K562 (cell line): ENCODE data around the gene SLC27A2. TPM values are rescaled to one million over a fixed set of nuclear protein-coding genes. Genes with fewer than 3 reads are reported as not detected.

Experiments used
- ATAC-seq: fragments of 200-7000 bp; cut with Tn5 transposase; 3 replicates; pipeline ENCODE4 v1.9.1; 2020; ENCODE audit warnings: moderate library complexity
- BruUV-seq: library from RNA; stranded (reverse); fragments of 400-500 nt; replicated peaks from 2 replicates; lab custom pipeline; 2021; lab: Mats Ljungman, UMichigan
- CTCF ChIA-PET: fragments of 300-600 bp; formaldehyde crosslinking; extraction: SDS; loops from one replicate; lab custom pipeline; 2021; ENCODE audit warnings: low intra/inter-chr PET ratio; lab: Yijun Ruan, JAX
- POLR2A ChIA-PET: fragments of 300-600, 350-650 bp; sonication (Branson Sonifier 250); formaldehyde crosslinking; extraction: SDS; loops from one replicate; lab custom pipeline; 2021; ENCODE audit warnings: antibody characterized with exemption, inconsistent platforms; lab: Yijun Ruan, JAX
- DNase-seq, 4 experiments: peaks; one replicate each; pipeline versions ENCODE4 v3.0.0 to v3.0.0-alpha.2; 2011 to 2018; ENCODE audit warnings: low spot score in 3 of 4, mixed read lengths in 3 of 4; ENCODE audit errors: extremely low read depth in 1 of 4
- FAIRE-seq: peaks from 2 replicates; lab custom pipeline; 2011; peaks lifted over from hg19 to GRCh38; lab: Jason Lieb, UNC
- H2AFZ ChIP-seq: 2 replicates; pipeline ENCODE4 v1.6.0; 2011; ENCODE audit warnings: low read depth, low read length, control low read depth, inconsistent platforms
- H3K27ac ChIP-seq: fragments of 200-600 bp; 3 replicates; pipeline ENCODE4 v1.8.0; 2011; ENCODE audit warnings: low read depth, mild to moderate bottlenecking, control low read depth, inconsistent platforms, low read length, moderate library complexity, mixed read lengths; ENCODE audit errors: extremely low read depth
- H3K27me3 ChIP-seq, 2 experiments: fragments of 300-600 bp in 1 of 2; 2 replicates in 1 of 2; 3 replicates in 1 of 2; pipeline versions ENCODE4 v1.6.0 to v1.8.0; 2011; ENCODE audit warnings: inconsistent platforms in 2 of 2, low read length in 2 of 2, mild to moderate bottlenecking in 1 of 2, mixed read lengths in 1 of 2, moderate library complexity in 1 of 2; ENCODE audit not compliant: control insufficient read depth in 2 of 2, insufficient read depth in 2 of 2
- H3K36me3 ChIP-seq: fragments of 300-600 bp; 3 replicates; pipeline ENCODE4 v1.8.0; 2011; ENCODE audit warnings: mild to moderate bottlenecking, low read length, inconsistent platforms; ENCODE audit not compliant: control insufficient read depth, insufficient read depth
- H3K4me1 ChIP-seq, 2 experiments: fragments of 200-600 bp in 1 of 2; replicated peaks in 1 of 2; 2 replicates in 1 of 2; 3 replicates in 1 of 2; pipeline versions ENCODE4 v1.5.1 to v1.8.0; 2011; ENCODE audit warnings: inconsistent platforms in 2 of 2, low read length in 2 of 2, mild to moderate bottlenecking in 1 of 2, mixed read lengths in 1 of 2, moderate library complexity in 1 of 2; ENCODE audit not compliant: control insufficient read depth in 2 of 2, insufficient read depth in 2 of 2
- H3K4me2 ChIP-seq: 2 replicates; pipeline ENCODE4 v1.6.1; 2011; ENCODE audit warnings: low read length, control low read depth, inconsistent platforms, mixed read lengths; ENCODE audit not compliant: insufficient read depth
- H3K4me3 ChIP-seq: fragments of 200-600 bp; sonication (generic), shearing (Covaris generic); 2 replicates; pipeline ENCODE4 v1.5.1; 2016; ENCODE audit warnings: control low read depth, inconsistent platforms
- H3K79me2 ChIP-seq: fragments of 200-600 bp; 3 replicates; pipeline ENCODE4 v1.8.0; 2011; ENCODE audit warnings: low read length, inconsistent platforms; ENCODE audit not compliant: control insufficient read depth, insufficient read depth
- H3K9ac ChIP-seq, 2 experiments: 2 replicates each; pipeline versions ENCODE4 v1.6.0 to v1.6.1; 2011; ENCODE audit warnings: low read depth in 2 of 2, low read length in 2 of 2, control low read depth in 1 of 2, inconsistent platforms in 1 of 2, mild to moderate bottlenecking in 1 of 2, mixed read lengths in 1 of 2; ENCODE audit not compliant: insufficient read depth in 1 of 2
- H3K9me1 ChIP-seq: one replicate; pipeline ENCODE4 v1.6.0; 2011; ENCODE audit warnings: inconsistent platforms, mild to moderate bottlenecking, low read length, moderate library complexity; ENCODE audit not compliant: control insufficient read depth, insufficient read depth
- H3K9me3 ChIP-seq: replicated peaks from 2 replicates; pipeline ENCODE4 v1.5.1; 2011; ENCODE audit warnings: low read depth, low read length, inconsistent platforms; ENCODE audit not compliant: control insufficient read depth, insufficient read depth
- H4K20me1 ChIP-seq: replicated peaks from 2 replicates; pipeline ENCODE4 v1.6.1; 2011; ENCODE audit warnings: low read length, inconsistent platforms, mixed read lengths; ENCODE audit not compliant: control insufficient read depth, insufficient read depth
- ATF3 ChIP-seq, 2 experiments: fragments of 450-650 bp in 1 of 2; sonication (generic) in 1 of 2; formaldehyde crosslinking in 1 of 2; IDR thresholded peaks in 1 of 2; conservative IDR thresholded peaks in 1 of 2; 2 replicates each; pipeline versions ENCODE4 v1.6.1 to v1.8.1; 2016 to 2023; ENCODE audit warnings: mild to moderate bottlenecking in 2 of 2, moderate library complexity in 2 of 2, inconsistent platforms in 1 of 2, missing genetic modification reagents in 1 of 2
- CBFA2T2 ChIP-seq: fragments of 450-650 bp; conservative IDR thresholded peaks from 2 replicates; pipeline ENCODE4 v1.6.1; 2017; ENCODE audit warnings: mild to moderate bottlenecking
- CBX5 ChIP-seq: IDR thresholded peaks from 2 replicates; pipeline ENCODE4 v1.6.1; 2014; ENCODE audit warnings: low read depth, borderline replicate concordance
- DPF2 ChIP-seq: fragments of 450-650 bp; IDR thresholded peaks from 2 replicates; pipeline ENCODE4 v1.6.1; 2016
- EGR1 ChIP-seq: fragments of 450-650 bp; conservative IDR thresholded peaks from 2 replicates; pipeline ENCODE4 v1.6.1; 2017; ENCODE audit warnings: mild to moderate bottlenecking
- NCOA6 ChIP-seq: fragments of 450-650 bp; IDR thresholded peaks from 2 replicates; pipeline ENCODE4 v1.6.1; 2017; ENCODE audit warnings: mild to moderate bottlenecking
- NFYB ChIP-seq: IDR thresholded peaks from 2 replicates; pipeline ENCODE4 v1.6.1; 2011; ENCODE audit warnings: mild to moderate bottlenecking, moderate library complexity; ENCODE audit not compliant: insufficient read length; ENCODE audit errors: extremely low read depth
- SIX5 ChIP-seq, 2 experiments: IDR thresholded peaks; 2 replicates each; pipeline ENCODE4 v1.6.1; 2011; ENCODE audit warnings: low read length in 2 of 2, borderline replicate concordance in 1 of 2, low read depth in 1 of 2, mild to moderate bottlenecking in 1 of 2, moderate library complexity in 1 of 2; ENCODE audit not compliant: insufficient read depth in 1 of 2
- SMARCC2 ChIP-seq: fragments of 450-650 bp; IDR thresholded peaks from 2 replicates; pipeline ENCODE4 v1.6.1; 2017; ENCODE audit warnings: antibody characterized with exemption, moderate library complexity, mild to moderate bottlenecking, low read depth
- YBX1 ChIP-seq: fragments of 450-650 bp; IDR thresholded peaks from 2 replicates; pipeline ENCODE4 v1.7.1; 2016; ENCODE audit warnings: mild to moderate bottlenecking
- ZC3H8 ChIP-seq: fragments of 450-650 bp; IDR thresholded peaks from 2 replicates; pipeline ENCODE4 v1.6.1; 2017
- ZNF75A ChIP-seq: fragments of 450-650 bp; formaldehyde crosslinking; IDR thresholded peaks from 2 replicates; pipeline ENCODE4 v1.4.0; 2020; ENCODE audit warnings: mild to moderate bottlenecking
- WGBS: fragments of 100-300 bp; shearing (Covaris generic); methylation state at CpG from one replicate; pipeline ENCODE4 v1.1.6; 2016; ENCODE audit warnings: low coverage, mixed read lengths; ENCODE audit not compliant: insufficient coverage; ENCODE audit errors: missing lambda C conversion rate; 5-methylcytosine and 5-hydroxymethylcytosine counted together
- in situ Hi-C: fragments of 300-500 bp; cut with MboI; formaldehyde crosslinking; loops from 4 replicates; pipeline ENCODE4 v1.15.0; 2018; ENCODE audit warnings: inconsistent platforms, mixed read lengths
- intact Hi-C: fragments of 100-400 bp; cut with micrococcal nuclease; formaldehyde crosslinking; loops from 2 replicates; pipeline ENCODE4 v1.14.2; 2022
- polyA plus RNA-seq, 8 experiments: library from polyadenylated mRNA; depleted of rRNA in 4 of 8; stranded (reverse) in 5 of 8; unstranded in 3 of 8; fragments of >200 nt; fragmentation: Nextera tagmentation in 2 of 8; fragmentation: Illumina TruSeq in 1 of 8; extraction: Ambion mirVana in 2 of 8; extraction: Trizol in 1 of 8; gene quantifications; 2 replicates each; pipeline versions ENCODE4 v1.2.1 to v1.2.3, GENCODE V29; 2011 to 2014; ENCODE audit warnings: inconsistent platforms in 1 of 8, missing spikeins in 1 of 8
- total RNA-seq, 7 experiments: library from RNA; depleted of rRNA in 6 of 7; stranded (reverse); fragments of >200 nt in 6 of 7; fragmentation: Illumina TruSeq in 2 of 7; extraction: Trizol in 2 of 7; gene quantifications; 2 replicates each; pipeline versions ENCODE4 v1.2.1 to v1.2.3, GENCODE V29; 2011 to 2021; ENCODE audit warnings: low replicate concordance in 1 of 7

Gene SLC27A2
- total and polyA plus RNA-seq, 9 of the 15 experiments (the other 6 are each of a cell fraction or from before 2014, with no cell fraction given) = 4.9 to 38.0 (median 22.7) TPM

DNA sequence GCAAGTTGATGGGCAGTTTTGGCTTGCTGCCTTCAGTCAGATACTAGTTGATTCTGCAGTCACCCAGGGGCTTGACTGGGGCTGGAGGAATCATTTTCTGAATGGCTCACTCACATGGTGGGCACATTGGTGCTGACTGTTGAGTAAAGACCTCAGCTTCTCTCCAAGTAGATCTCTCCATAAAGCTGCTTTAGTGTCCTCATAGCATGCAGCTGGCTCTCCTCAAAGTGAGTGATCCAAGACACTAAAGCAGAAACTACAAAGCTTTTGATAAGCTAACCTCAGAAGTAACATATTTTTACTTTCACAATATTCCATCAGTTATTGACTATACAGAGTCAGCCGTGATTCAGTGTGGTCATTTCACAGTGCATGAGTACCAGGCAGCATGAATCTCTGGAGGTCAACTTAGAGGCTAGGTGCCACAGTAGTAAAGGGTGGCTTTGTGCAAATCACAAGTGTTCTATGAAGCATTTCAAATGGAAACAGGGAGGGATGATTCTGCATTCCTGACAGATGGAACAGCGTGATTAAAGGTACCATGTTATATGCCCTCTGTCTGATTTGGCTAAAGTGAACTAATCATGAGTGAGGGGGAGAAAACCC is 38.6 kb upstream of the SLC27A2 start:
- DNase-seq (no peak), ATAC-seq (no peak), FAIRE-seq (no peak)
- TF ChIP-seq DPF2 (no peak), ZNF75A (CRISPR knock-in tag) (no peak), ZC3H8 (no peak)
- H2AFZ ChIP-seq = no peak overlapping the region
- no peaks in the 10 kb centered on the region; a peak in 2 of 5 replicates for H3K4me1 ChIP-seq
- no peaks in the 10 kb centered on the region for H3K9me3 ChIP-seq
- no peaks in the 10 kb centered on the region for H3K27me3 ChIP-seq
- POLR2A ChIA-PET = no interaction called here
- no TSS peak for BruUV-seq
- in situ Hi-C loops = loop anchor here (10.0 to 25.0 kb wide), 2 partner anchors 1289 to 1781 kb away; no protein-coding TSS in a partner anchor
- CTCF ChIA-PET = interaction anchor here (0.6 kb wide), 1 partner anchor 167 kb away, joined by 3 read pairs; no protein-coding TSS in a partner anchor
- 21% methylated on average over 2 of the region's 2 CpGs for WGBS
- no peaks in the 10 kb centered on the region for H3K9me1 ChIP-seq
- intact Hi-C loops = loop anchor here (5.0 to 10.0 kb wide), 3 partner anchors 269 to 1281 kb away; partner anchors contain the start of gene FGF7
- no peaks in the 10 kb centered on the region for H3K79me2 ChIP-seq
- no peak overlapping the region for H3K27ac ChIP-seq
- no peak overlapping the region for H3K9ac ChIP-seq
- H3K36me3 ChIP-seq = no peaks in the 10 kb centered on the region
- no peaks in the 10 kb centered on the region for H4K20me1 ChIP-seq
- H3K4me2 ChIP-seq = no peak overlapping the region
- H3K4me3 ChIP-seq = no peak overlapping the region

- H3K36me3 ChIP-seq = no peaks in the 10 kb centered on the region
- H3K4me2 ChIP-seq = no peak overlapping the region
- no peak overlapping the region for H3K9ac ChIP-seq
- no peaks in the 10 kb centered on the region for H3K9me3 ChIP-seq
- H3K27ac ChIP-seq = no peak overlapping the region
- CTCF ChIA-PET = interaction anchor here (0.7 to 2.2 kb wide), 6 partner anchors 172 to 1808 kb away, joined by 3 to 13 read pairs (median 6); no protein-coding TSS in a partner anchor
- H3K4me3 ChIP-seq = no peak overlapping the region
- DNase-seq (no peak), FAIRE-seq (no peak), ATAC-seq (no peak)
- peaks cover 0 to 5% of the 10 kb centered on the region in 2 experiments; a peak in 3 of 5 replicates for H3K4me1 ChIP-seq
- POLR2A ChIA-PET = interaction anchor here (0.6 to 1.3 kb wide), 3 partner anchors 38 to 1283 kb away, joined by 3 read pairs; no protein-coding TSS in a partner anchor
- no peaks in the 10 kb centered on the region for H4K20me1 ChIP-seq
- no peaks in the 10 kb centered on the region for H3K27me3 ChIP-seq
- no peak overlapping the region for H2AFZ ChIP-seq
- no peaks in the 10 kb centered on the region for H3K79me2 ChIP-seq
- in situ Hi-C loops = loop anchor here (5.0 to 25.0 kb wide), 3 partner anchors 178 to 1782 kb away; no protein-coding TSS in a partner anchor
- 45% methylated on average over 6 of the region's 6 CpGs for whole genome bisulfite sequencing
- intact Hi-C loops = loop anchor here (1.0 to 10.0 kb wide), 7 partner anchors 28 to 1282 kb away; partner anchors contain the start of gene FGF7
- no peaks in the 10 kb centered on the region for H3K9me1 ChIP-seq
- no TSS peak for BruUV-seq
- TF ChIP-seq NCOA6 = no peak
- no peak for TF ChIP-seq SIX5 (IDR thresholded peaks at IDR 0.05; ENCODE audit: borderline replicate concordance in 1 of 2, insufficient read depth in 1 of 2, low read depth in 1 of 2, low read length in 2 of 2)
- TF ChIP-seq YBX1 = no peak
- no peak for TF ChIP-seq ATF3 (IDR thresholded peaks at IDR 0.05)
- no peak for TF ChIP-seq ATF3 (CRISPR knock-in tag; conservative IDR thresholded peaks at IDR 0.05)
- TF ChIP-seq CBX5 = no peak
- TF ChIP-seq EGR1 = no peak
- no peak for TF ChIP-seq NFYB
- TF ChIP-seq SMARCC2 = no peak
- no peak for TF ChIP-seq CBFA2T2
These were observed 37.5 kb upstream of the SLC27A2 start for GRCh38 chr15:50144341-50145120.
